Ovary (tissue), 9 donors: ENCODE measurements around the gene RASSF9. TPM values are rescaled to one million over a fixed set of nuclear protein-coding genes. Genes with fewer than 3 reads are reported as not detected.

Experiments used
- DNase-seq, 5 donors: peaks; one replicate each; pipeline ENCODE4 v3.0.0-alpha.2; 2019 to 2020
- H3K27ac ChIP-seq, 2 donors: fragments of 200-600 bp; one replicate each; pipeline versions ENCODE4 v1.5.1 to v1.8.0; 2019 to 2022
- H3K27me3 ChIP-seq: fragments of 200-600 bp; one replicate; pipeline ENCODE4 v1.8.0; 2022
- H3K36me3 ChIP-seq: fragments of 200-600 bp; sonication (generic); one replicate; pipeline ENCODE4 v1.5.1; 2019
- H3K4me1 ChIP-seq: one replicate; pipeline ENCODE4 v1.8.1; 2013; ENCODE audit warnings: mild to moderate bottlenecking, moderate library complexity; ENCODE audit not compliant: insufficient read depth
- H3K4me3 ChIP-seq: fragments of 200-600 bp; sonication (generic); one replicate; pipeline ENCODE4 v1.5.1; 2017
- H3K9me3 ChIP-seq, 2 donors: fragments of 200-600 bp in 1 of 2; sonication (generic) in 1 of 2; one replicate each; pipeline versions ENCODE4 v1.5.1 to v1.8.1; 2013 to 2019; ENCODE audit warnings: mild to moderate bottlenecking in 1 of 2, moderate library complexity in 1 of 2
- CTCF ChIP-seq, 3 donors: fragments of 450-650 bp in 2 of 3; fragments of 200-600 bp in 1 of 3; IDR thresholded peaks; one replicate each; pipeline versions ENCODE4 v1.5.1 to v1.8.0; 2016 to 2022; ENCODE audit warnings: antibody characterized with exemption in 3 of 3, mild to moderate bottlenecking in 1 of 3
- EP300 ChIP-seq: sonication (generic); formaldehyde crosslinking; IDR thresholded peaks from one replicate; pipeline ENCODE4 v1.6.1; 2017; ENCODE audit warnings: antibody characterized with exemption
- POLR2A ChIP-seq: fragments of 450-650 bp; IDR thresholded peaks from one replicate; pipeline ENCODE4 v1.6.1; 2017; ENCODE audit warnings: antibody characterized with exemption, mild to moderate bottlenecking, moderate library complexity
- WGBS, 3 donors: extraction: QIAGEN DNeasy Blood & Tissue Kit in 1 of 3; methylation state at CpG; one replicate each; pipeline versions ENCODE4 v1.1.5 to v1.1.7; 2013 to 2017; 5-methylcytosine and 5-hydroxymethylcytosine counted together
- intact Hi-C, 4 donors: fragments of 100-400 bp; cut with DNase I; formaldehyde crosslinking; loops; one replicate each; pipeline versions ENCODE4 v1.11.0 to v1.15.1; 2022 to 2023
- polyA plus RNA-seq, 2 donors: library from polyadenylated mRNA; stranded (reverse); fragments of 200-250 nt in 1 of 2; fragments of 350-450 nt in 1 of 2; fragmentation: Illumina TruSeq in 1 of 2; extraction: RNeasy Lipid Tissue Mini Kit (QIAGEN cat#74804) in 1 of 2; gene quantifications; one replicate each; pipeline ENCODE4 v1.2.3, GENCODE V29; 2013 to 2014
- total RNA-seq, 7 donors: library from RNA; depleted of rRNA in 2 of 7; stranded (reverse); fragments of >200 nt in 2 of 7; fragmentation: NEBNext Ultra II Directional in 3 of 7; extraction: Animal tissue kit (Norgen Biotek cat#: 25700) in 3 of 7; gene quantifications; one replicate each; pipeline versions ENCODE4 v1.1.0 to v1.2.4, GENCODE V29; 2016 to 2023
- donor health status: DM: no; HTN: no; CAD: no; lungs with moderate emphysema.
- donor health status: DM: no; HTN: no; CAD: no.
- donor health status: Bipolar disorder and iron deficiency.
- donor health status: DM: yes; HTN: yes; CAD: no.
- donor health status: DM: no; HTN: no; CAD: no.
- donor health status: DM: yes; HTN: yes; CAD: no.

RASSF9 gene
- total and polyA plus RNA-seq, 9 donors, result 0.56 to 4.9 (median 3.1) TPM

- H3K9me3 ChIP-seq, result no peaks in the 10 kb centered on the region
- WGBS, 3 donors, result 30 to 47% (median 41%) methylated on average over 2 of the region's 2 CpGs
- no peaks in the 10 kb centered on the region for H3K36me3 ChIP-seq
- H3K27ac ChIP-seq, result no peak overlapping the region
- H3K4me1 ChIP-seq, result peaks cover 5% of the 10 kb centered on the region
- intact Hi-C loops, result no loop called here
- DNase-seq, result no peak
- TF ChIP-seq CTCF (IDR thresholded peaks at IDR 0.05) (no peak), EP300 (no peak)
- H3K27me3 ChIP-seq, result no peaks in the 10 kb centered on the region
- no peak overlapping the region for H3K4me3 ChIP-seq
These were observed 1.8 kb downstream of the RASSF9 start for GRCh38 chr12:85834378-85834777.

- Histone ChIP-seq H3K4me1 (peaks cover 5% of the 10 kb centered on the region), H3K4me3 (no peak overlapping the region), H3K9me3 (no peaks in the 10 kb centered on the region), H3K27me3 (no peaks in the 10 kb centered on the region), H3K27ac (no peak overlapping the region), H3K36me3 (no peaks in the 10 kb centered on the region)
- no peak for TF ChIP-seq EP300
- no peak for TF ChIP-seq CTCF (IDR thresholded peaks at IDR 0.05)
- no peak for TF ChIP-seq POLR2A
- DNase-seq, result no peak
- intact Hi-C loops, result no loop called here
These were observed 2.6 kb downstream of the RASSF9 start for GRCh38 chr12:85833579-85833978.

- H3K36me3 ChIP-seq, result no peaks in the 10 kb centered on the region
- peaks cover under 1% of the 10 kb centered on the region for H3K4me1 ChIP-seq
- no peaks in the 10 kb centered on the region for H3K9me3 ChIP-seq
- no peak overlapping the region for H3K4me3 ChIP-seq
- intact Hi-C loops, result no loop called here
- TF ChIP-seq POLR2A, result no peak
- TF ChIP-seq CTCF (IDR thresholded peaks at IDR 0.05), result no peak
- no peak for TF ChIP-seq EP300
- no peaks in the 10 kb centered on the region for H3K27me3 ChIP-seq
- H3K27ac ChIP-seq, result no peak overlapping the region
- 62 to 82% (median 71%) methylated on average over 2 of the region's 2 CpGs for WGBS, 3 donors
- DNase-seq, result no peak
These were observed 4.8 kb downstream of the RASSF9 start for GRCh38 chr12:85831327-85831990.

GRCh38 chr12:85829391-85829790 is 6.8 kb downstream of the RASSF9 start:
- Histone ChIP-seq H3K27me3 (no peaks in the 10 kb centered on the region), H3K36me3 (no peaks in the 10 kb centered on the region), H3K9me3 (no peaks in the 10 kb centered on the region), H3K27ac (no peak overlapping the region), H3K4me1 (no peaks in the 10 kb centered on the region), H3K4me3 (no peak overlapping the region)
- DNase-seq, result no peak
- WGBS, 3 donors, result 50 to 60% (median 51%) methylated on average over 2 of the region's 2 CpGs
- intact Hi-C loops, result no loop called here
- TF ChIP-seq CTCF (IDR thresholded peaks at IDR 0.05) (no peak), POLR2A (no peak), EP300 (no peak)
